Lower leg skin (tissue), 3 donors: ENCODE measurements around the gene ZBTB16.

Experiments
- POLR2A ChIP-seq, 2 donors: fragments of 450-650 bp; IDR thresholded peaks; one replicate each; pipeline ENCODE4 v1.6.1; 2016 to 2017; ENCODE audit warnings: antibody characterized with exemption in 2 of 2, mild to moderate bottlenecking in 1 of 2, moderate library complexity in 1 of 2
- TF ChIP-seq, protein P1 (sequence below), 3 donors: fragments of 450-650 bp; IDR thresholded peaks; one replicate each; pipeline ENCODE4 v1.5.1; 2016; ENCODE audit warnings: antibody characterized with exemption in 3 of 3, mild to moderate bottlenecking in 3 of 3, moderate library complexity in 2 of 3

DNA sequence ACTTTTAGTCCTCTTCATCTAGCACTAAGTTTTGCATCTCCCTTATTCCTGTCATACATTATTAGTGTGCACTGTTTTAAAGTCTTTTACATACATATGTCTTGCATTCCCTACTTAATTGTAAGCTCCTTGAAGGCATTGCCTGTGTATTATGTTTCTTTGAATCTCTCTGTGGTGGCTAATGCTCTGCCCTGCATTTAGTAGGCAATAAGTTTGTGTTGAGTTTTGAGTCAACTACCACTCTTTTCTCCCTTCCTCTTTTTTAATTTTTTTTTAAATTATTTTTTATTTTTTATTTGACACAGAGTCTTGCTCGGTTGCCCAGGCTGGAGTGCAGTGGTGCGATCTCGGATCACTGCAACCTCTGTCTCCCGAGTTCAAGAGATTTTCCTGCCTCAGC, 78.9 kb downstream of the ZBTB16 start:
- TF ChIP-seq POLR2A (IDR thresholded peaks at IDR 0.05): no peak
- TF ChIP-seq, protein P1, sequence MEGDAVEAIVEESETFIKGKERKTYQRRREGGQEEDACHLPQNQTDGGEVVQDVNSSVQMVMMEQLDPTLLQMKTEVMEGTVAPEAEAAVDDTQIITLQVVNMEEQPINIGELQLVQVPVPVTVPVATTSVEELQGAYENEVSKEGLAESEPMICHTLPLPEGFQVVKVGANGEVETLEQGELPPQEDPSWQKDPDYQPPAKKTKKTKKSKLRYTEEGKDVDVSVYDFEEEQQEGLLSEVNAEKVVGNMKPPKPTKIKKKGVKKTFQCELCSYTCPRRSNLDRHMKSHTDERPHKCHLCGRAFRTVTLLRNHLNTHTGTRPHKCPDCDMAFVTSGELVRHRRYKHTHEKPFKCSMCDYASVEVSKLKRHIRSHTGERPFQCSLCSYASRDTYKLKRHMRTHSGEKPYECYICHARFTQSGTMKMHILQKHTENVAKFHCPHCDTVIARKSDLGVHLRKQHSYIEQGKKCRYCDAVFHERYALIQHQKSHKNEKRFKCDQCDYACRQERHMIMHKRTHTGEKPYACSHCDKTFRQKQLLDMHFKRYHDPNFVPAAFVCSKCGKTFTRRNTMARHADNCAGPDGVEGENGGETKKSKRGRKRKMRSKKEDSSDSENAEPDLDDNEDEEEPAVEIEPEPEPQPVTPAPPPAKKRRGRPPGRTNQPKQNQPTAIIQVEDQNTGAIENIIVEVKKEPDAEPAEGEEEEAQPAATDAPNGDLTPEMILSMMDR (IDR thresholded peaks at IDR 0.05): no peak
